Anterior cingulate cortex (tissue), 58 donors: ENCODE data around the gene CANX.
"Not testable (repeated sequence)": the region's sequence is repeated elsewhere in the genome, so short reads cannot be mapped to it uniquely, and the experiment has no call there.

Experiments used
- DNase-seq, 58 donors: peaks; one replicate each; lab custom pipeline; 2025; lab: John Stamatoyannopoulos, UW

The CANX gene

GRCh38 chr5:179698935-179699615 is at the start of gene CANX:
TSS of gene CANX (plus strand) at chr5:179698967. CDS start at chr5:179705682, 6,715 bp downstream.
- DNase-seq, result peak in 2 of 58 donors; percentile 27 to 33

DNA sequence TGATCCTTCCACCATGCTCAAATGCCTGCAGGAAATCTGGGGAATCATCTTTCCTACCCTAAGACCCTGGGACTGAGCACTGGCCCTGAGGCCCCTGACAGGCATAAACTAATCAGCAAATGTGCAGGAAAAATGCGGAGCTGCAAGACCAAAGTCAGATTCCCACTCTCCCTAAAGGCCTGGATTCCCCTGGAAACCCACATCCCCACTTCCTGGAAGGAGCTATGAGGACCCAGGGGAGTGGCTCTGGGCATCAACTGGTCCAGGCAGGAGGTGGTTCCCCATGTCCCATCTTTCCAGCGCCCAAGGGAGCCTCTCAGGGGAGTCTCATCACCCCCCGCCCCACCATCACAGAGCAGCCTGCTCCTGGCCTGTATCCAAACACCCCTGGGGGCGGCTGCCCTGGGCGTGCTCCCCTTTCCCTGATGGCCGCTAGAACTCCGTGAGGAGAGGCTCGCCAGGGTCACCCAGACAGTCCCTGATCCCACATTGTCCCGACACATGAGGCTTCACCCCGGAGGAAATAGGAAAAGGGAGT is 49.5 kb upstream of the CANX start:
- DNase-seq, result not testable (repeated sequence)

DNA sequence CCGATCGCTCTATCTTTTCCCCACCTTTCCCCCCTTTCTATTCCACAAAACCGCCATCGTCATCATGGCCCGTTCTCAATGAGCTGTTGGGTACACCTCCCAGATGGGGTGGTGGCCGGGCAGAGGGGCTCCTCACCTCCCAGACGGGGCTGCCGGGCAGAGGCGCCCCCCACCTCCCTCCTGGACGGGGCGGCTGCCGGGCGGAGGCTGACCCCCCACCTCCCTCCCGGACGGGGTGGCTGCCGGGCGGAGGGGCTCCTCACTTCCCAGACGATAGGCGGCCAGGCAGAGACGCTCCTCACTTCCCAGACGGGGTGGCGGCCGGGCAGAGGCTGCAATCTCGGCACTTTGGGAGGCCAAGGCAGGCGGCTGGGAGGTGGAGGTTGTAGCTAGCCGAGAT is 48.5 kb upstream of the CANX start:
- not testable (repeated sequence) for DNase-seq

DNA sequence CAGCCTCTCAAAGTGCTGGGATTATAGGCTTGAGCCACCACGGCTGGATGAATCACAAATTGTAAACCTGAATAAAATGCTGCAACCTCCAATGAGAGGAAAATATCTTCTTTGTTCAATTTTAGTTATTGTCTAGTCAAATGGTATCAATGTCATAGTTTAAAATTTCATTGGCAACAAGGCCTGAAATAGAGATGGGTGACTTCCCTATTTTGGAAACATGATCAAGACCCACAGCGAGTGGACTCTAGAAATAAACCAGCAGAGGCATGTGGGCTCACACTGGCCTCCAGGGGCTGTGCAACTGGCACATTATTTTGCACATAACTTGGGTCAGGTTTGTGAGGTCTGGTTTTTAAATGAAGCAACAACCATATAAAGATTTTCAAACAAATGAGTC is 45.6 kb upstream of the CANX start:
- not testable (repeated sequence) for DNase-seq

- not testable (repeated sequence) for DNase-seq
Measured at GRCh38 chr5:179657302-179658178, 41.2 kb upstream of the CANX start.

GRCh38 chr5:179658179-179658856 is 40.4 kb upstream of the CANX start:
- peak in 4 of 58 donors; percentile 2 to 13 (median 8) for DNase-seq

GRCh38 chr5:179661647-179662046 is 37.1 kb upstream of the CANX start:
- DNase-seq, result not testable (repeated sequence)

GRCh38 chr5:179668391-179668790 is 30.4 kb upstream of the CANX start:
- DNase-seq, result peak in 7 of 58 donors; percentile 2 to 18 (median 6)

- peak; percentile 63 to 96 (median 90) for DNase-seq
Measured at GRCh38 chr5:179678223-179679013, 20.3 kb upstream of the CANX start.

GRCh38 chr5:179679014-179679674 is 19.6 kb upstream of the CANX start:
- DNase-seq, result peak in 47 of 58 donors; percentile 15 to 66 (median 46)

DNA sequence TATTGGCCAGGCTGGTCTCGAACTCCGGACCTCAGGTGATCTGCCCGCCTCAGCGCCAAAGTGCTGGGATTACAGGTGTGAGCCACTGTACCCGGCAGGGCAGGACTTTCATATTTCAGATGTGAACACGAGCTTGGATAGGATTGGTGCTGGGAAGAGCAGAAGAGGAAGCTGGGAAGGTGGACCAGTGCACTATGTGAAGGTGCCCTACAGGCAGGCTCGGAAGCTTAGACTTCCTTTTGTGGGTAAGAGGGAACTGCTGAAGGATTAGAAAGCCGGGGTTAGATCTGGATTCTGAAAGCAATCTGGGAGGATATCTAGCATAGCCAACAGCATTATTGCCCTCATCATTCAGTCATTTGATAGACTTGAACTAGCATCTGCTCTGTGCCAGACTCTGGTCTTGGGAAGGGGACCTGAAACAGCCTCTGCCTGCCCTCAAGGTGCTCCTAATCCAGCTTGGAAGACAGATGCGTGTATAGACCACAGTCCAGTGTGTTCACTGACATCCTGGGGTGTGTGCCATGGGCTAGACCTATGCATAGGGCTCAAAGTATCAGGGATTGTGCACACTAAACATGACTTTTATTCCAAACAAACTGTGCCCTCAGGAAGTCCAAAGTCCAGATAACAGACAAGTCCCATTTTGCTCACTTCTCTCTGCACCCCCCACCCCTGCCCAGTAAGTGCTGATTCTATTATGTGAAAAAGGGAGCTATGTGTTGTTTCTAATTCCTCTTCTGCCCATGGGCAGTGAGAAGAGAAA is 18.6 kb upstream of the CANX start:
- no peak for DNase-seq

DNA sequence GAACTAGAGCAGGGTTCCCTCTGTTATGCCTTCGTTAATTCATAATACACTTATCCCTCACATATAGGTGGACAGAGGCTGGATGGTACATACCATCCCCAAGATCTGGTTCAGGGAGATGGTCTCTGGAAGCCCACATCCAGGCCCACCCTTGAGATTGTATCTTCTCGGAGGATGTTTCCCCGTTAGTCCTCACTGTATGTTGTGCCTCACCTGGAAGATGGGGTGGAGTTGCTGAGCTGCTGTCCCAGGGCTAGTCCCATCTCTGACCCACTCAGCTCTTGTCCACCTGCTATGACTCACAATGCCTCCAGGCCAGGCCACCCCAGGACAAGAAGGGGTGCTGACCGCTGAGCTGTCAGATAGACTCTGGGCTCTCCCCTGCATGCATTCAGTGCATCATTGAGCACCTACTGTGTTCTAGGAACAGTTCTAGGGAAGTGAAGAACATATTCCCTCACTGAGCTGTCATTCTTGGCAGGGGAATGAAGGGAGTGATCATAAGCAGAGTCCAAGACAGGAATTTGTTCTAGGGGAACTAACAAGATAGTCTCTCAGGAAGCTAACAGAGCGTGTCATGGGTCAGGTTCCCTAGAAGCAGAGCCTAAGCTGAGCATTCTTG is 17.9 kb upstream of the CANX start, which contains the start of gene CBY3:
CBY3 (minus strand) TSS at position 255 of the 622 bp plus-strand sequence; CDS start at position 139, 116 bp downstream.
- DNase-seq, result no peak

DNA sequence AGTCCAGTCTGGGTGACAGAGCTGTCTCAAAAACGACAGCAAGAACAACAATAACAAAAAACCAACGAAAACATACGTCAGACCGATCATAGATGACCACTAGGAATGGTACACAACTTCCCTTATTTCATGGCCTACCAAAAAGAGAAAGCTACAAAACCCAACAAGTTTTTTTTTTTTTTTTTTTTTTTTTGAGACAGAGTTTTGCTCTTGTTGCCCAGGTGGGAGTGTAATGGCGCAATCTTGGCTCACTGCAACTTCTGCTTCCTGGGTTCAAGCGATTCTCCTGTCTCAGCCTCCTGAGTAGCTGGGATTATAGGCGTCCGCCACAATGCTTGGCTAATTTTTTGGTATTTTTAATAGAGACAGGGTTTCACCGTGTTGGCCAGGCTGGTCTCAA is 9.6 kb upstream of the CANX start:
- DNase-seq, result not testable (repeated sequence)

DNA sequence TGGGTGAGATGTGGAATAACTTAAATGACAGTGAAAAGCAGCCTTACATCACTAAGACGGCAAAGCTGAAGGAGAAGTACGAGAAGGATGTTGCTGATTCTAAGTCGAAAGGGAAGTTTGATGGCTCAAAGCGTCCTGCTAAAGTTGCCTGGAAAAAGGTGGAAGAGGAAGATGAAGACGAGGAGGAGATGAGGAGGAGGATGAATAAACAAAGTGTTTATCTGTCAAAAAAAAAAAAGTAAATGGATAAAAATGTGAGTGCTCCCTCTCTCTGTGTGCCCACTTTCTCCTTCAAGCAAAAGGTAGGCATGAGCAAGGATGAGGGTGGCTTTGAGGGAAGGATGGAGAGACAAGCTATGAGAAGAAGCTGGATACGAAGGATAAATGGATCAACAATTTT is 4.2 kb upstream of the CANX start:
- no peak for DNase-seq

- DNase-seq, result no peak
Measured at GRCh38 chr5:179696603-179697002, 2.2 kb upstream of the CANX start.

DNA sequence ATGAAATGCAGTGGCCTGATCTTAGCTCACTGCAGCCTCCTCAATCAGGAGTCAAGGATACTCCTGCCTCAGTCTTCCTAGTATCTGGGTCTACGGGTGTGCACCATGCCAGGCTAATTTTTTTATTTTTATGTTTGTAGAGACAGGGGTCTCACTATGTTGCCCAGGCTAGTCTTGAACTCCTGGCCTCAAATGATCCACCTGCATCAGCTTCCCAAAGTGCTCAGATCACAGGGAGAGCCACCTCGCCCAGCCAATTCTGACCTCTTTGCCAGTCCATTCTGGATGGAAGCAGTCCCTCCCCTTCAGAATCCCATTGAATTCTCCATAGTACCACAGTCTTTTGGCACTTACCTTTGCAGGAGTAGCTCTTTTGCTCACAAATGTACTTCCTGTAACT is 1.7 kb upstream of the CANX start:
- no peak for DNase-seq

- not testable (repeated sequence) for DNase-seq
Measured at GRCh38 chr5:179697543-179697942, 1.2 kb upstream of the CANX start.
